ENCODE measurements around the gene NUDT14.

- no peak for TF ChIP-seq EZH2 (IDR thresholded peaks at IDR 0.05)
- TF ChIP-seq POLR2AphosphoS5 (IDR thresholded peaks at IDR 0.05; ENCODE audit: borderline replicate concordance, low read depth, low read length): no peak
- TF ChIP-seq FOXP2 (optimal IDR thresholded peaks at IDR 0.05; ENCODE audit: control extremely low read depth, extremely low read length, insufficient read depth): no peak
Observed at GRCh38 chr14:105206873-105207272, 25.8 kb upstream of the NUDT14 start.
